GM12878 (cell line): ENCODE measurements around the gene CYP46A1. TPM values are rescaled to one million over a fixed set of nuclear protein-coding genes. Genes with fewer than 3 reads are reported as not detected.

ENCODE experiments used
- ATAC-seq: fragments of 200-7000 bp; cut with Tn5 transposase; 3 replicates; pipeline ENCODE4 v1.9.1; 2020; ENCODE audit warnings: mild to moderate bottlenecking, moderate library complexity
- BruUV-seq: library from RNA; stranded (reverse); fragments of 400-500 nt; replicated peaks from 2 replicates; lab custom pipeline; 2021; lab: Mats Ljungman, UMichigan
- CTCF ChIA-PET: fragments of 300-600 bp; sonication (Branson Sonifier 250); formaldehyde crosslinking; extraction: SDS; loops from one replicate; lab custom pipeline; 2021; ENCODE audit warnings: inconsistent platforms; lab: Yijun Ruan, JAX
- POLR2A ChIA-PET: fragments of 350-600 bp; formaldehyde crosslinking; extraction: SDS; loops from one replicate; lab custom pipeline; 2021; ENCODE audit warnings: inconsistent platforms; lab: Charles Lee
- RAD21 ChIA-PET: fragments of 300-600 bp; sonication (Branson Sonifier 250); formaldehyde crosslinking; loops from one replicate; lab custom pipeline; 2023; ENCODE audit warnings: antibody characterized with exemption; ENCODE audit not compliant: unreplicated experiment; lab: Charles Lee
- SMC1A ChIA-PET: fragments of 300-600 bp; sonication (Branson Sonifier 250); formaldehyde crosslinking; loops from one replicate; lab custom pipeline; 2023; ENCODE audit not compliant: unreplicated experiment, uncharacterized antibody; lab: Charles Lee
- DNase-seq: peaks from one replicate; pipeline ENCODE4 v3.0.0-alpha.2; 2011; ENCODE audit warnings: low read depth, low spot score
- FAIRE-seq: peaks from 3 replicates; lab custom pipeline; 2011; peaks lifted over from hg19 to GRCh38; lab: Jason Lieb, UNC
- H2AFZ ChIP-seq: 2 replicates; pipeline ENCODE4 v1.6.0; 2011; ENCODE audit warnings: low read depth, low read length, control low read depth; ENCODE audit not compliant: control insufficient read depth
- H3K27ac ChIP-seq: 2 replicates; pipeline ENCODE4 v1.5.1; 2011; ENCODE audit warnings: control low read depth; ENCODE audit not compliant: control insufficient read depth, insufficient read depth
- H3K27me3 ChIP-seq, 2 experiments: replicated peaks in 1 of 2; 2 replicates each; pipeline versions ENCODE4 v1.6.0 to v1.6.1; 2011; ENCODE audit warnings: low read length in 1 of 2; ENCODE audit not compliant: control insufficient read depth in 2 of 2, insufficient read depth in 2 of 2
- H3K36me3 ChIP-seq, 2 experiments: 2 replicates each; pipeline ENCODE4 v1.5.1; 2011; ENCODE audit warnings: low read length in 1 of 2; ENCODE audit not compliant: control insufficient read depth in 2 of 2, insufficient read depth in 2 of 2
- H3K4me1 ChIP-seq: 2 replicates; pipeline ENCODE4 v1.6.1; 2011; ENCODE audit warnings: mild to moderate bottlenecking, low read length, moderate library complexity, mixed read lengths; ENCODE audit not compliant: control insufficient read depth, insufficient read depth
- H3K4me2 ChIP-seq: 2 replicates; pipeline ENCODE4 v1.6.0; 2011; ENCODE audit warnings: control low read depth; ENCODE audit not compliant: control insufficient read depth, insufficient read depth
- H3K4me3 ChIP-seq: fragments of 200-600 bp; sonication (generic); 2 replicates; pipeline ENCODE4 v1.5.1; 2016
- H3K79me2 ChIP-seq: 2 replicates; pipeline ENCODE4 v1.6.0; 2011; ENCODE audit warnings: low read length; ENCODE audit not compliant: control insufficient read depth, insufficient read depth
- H3K9ac ChIP-seq: 2 replicates; pipeline ENCODE4 v1.8.0; 2011; ENCODE audit warnings: low read length, control low read depth, mixed read lengths; ENCODE audit not compliant: control insufficient read depth, insufficient read depth
- H3K9me3 ChIP-seq: replicated peaks from 3 replicates; pipeline ENCODE4 v1.5.1; 2011; ENCODE audit warnings: mild to moderate bottlenecking, low read length; ENCODE audit not compliant: control insufficient read depth, insufficient read depth
- H4K20me1 ChIP-seq: 2 replicates; pipeline ENCODE4 v1.6.0; 2011; ENCODE audit not compliant: control insufficient read depth, insufficient read depth
- PRDM15 ChIP-seq: fragments of 450-650 bp; formaldehyde crosslinking; IDR thresholded peaks from 2 replicates; pipeline ENCODE4 v1.4.0; 2020; ENCODE audit warnings: mild to moderate bottlenecking, moderate library complexity
- SP1 ChIP-seq: IDR thresholded peaks from one replicate; pipeline ENCODE4 v1.6.1; 2011; ENCODE audit warnings: low read depth, low read length
- ZNF207 ChIP-seq: fragments of 450-650 bp; IDR thresholded peaks from 2 replicates; pipeline ENCODE4 v1.6.1; 2014; ENCODE audit warnings: antibody characterized with exemption, mild to moderate bottlenecking, borderline replicate concordance
- WGBS: methylation state at CpG from one replicate; pipeline ENCODE4 v1.1.6; 2016; ENCODE audit warnings: low lambda C conversion rate; ENCODE audit not compliant: insufficient replicate concordance, insufficient coverage; ENCODE audit errors: missing lambda C conversion rate; 5-methylcytosine and 5-hydroxymethylcytosine counted together
- in situ Hi-C: fragments of 300-500 bp; cut with MboI; formaldehyde crosslinking; loops from 9 replicates; pipeline ENCODE4 v1.14.3; 2018; ENCODE audit warnings: mixed read lengths
- intact Hi-C: fragments of 100-400 bp; cut with micrococcal nuclease; formaldehyde crosslinking; loops from one replicate; pipeline ENCODE4 v1.14.2; 2022; ENCODE audit not compliant: unreplicated experiment
- polyA plus RNA-seq, 11 experiments: library from polyadenylated mRNA; depleted of rRNA in 4 of 11; unstranded in 6 of 11; stranded (reverse) in 5 of 11; fragments of >200 nt; fragmentation: Nextera tagmentation in 4 of 11; fragmentation: Illumina TruSeq in 1 of 11; extraction: Ambion mirVana in 4 of 11; extraction: Trizol in 1 of 11; gene quantifications; 1 replicate in 1 of 11; 2 replicates in 10 of 11; pipeline versions ENCODE4 v1.2.1 to v1.2.3, GENCODE V29; 2011 to 2016; ENCODE audit warnings: inconsistent platforms in 2 of 11, missing spikeins in 2 of 11, low read depth in 1 of 11
- total RNA-seq, 4 experiments: library from RNA; depleted of rRNA in 3 of 4; stranded (reverse); fragments of >200 nt in 3 of 4; fragmentation: Illumina TruSeq in 1 of 4; extraction: Trizol in 1 of 4; gene quantifications; 2 replicates each; pipeline versions ENCODE4 v1.2.1 to v1.2.3, GENCODE V29; 2013 to 2021

The CYP46A1 gene
- total and polyA plus RNA-seq, 10 of the 15 experiments (the other 5 are each of a cell fraction or from before 2014, with no cell fraction given) = 0.04 to 0.11 TPM; not detected in 8

- no peak overlapping the region for H3K27ac ChIP-seq
- no peak overlapping the region for H3K4me3 ChIP-seq
- DNase-seq (no peak), ATAC-seq (no peak), FAIRE-seq (no peak)
- 57% methylated on average over 2 of the region's 2 CpGs for WGBS
- H3K4me2 ChIP-seq = no peak overlapping the region
- H3K4me1 ChIP-seq = peaks cover 4% of the 10 kb centered on the region
- in situ Hi-C loops (no loop called here), intact Hi-C loops (no loop called here)
- no peak overlapping the region for H3K9ac ChIP-seq
- H4K20me1 ChIP-seq = no peaks in the 10 kb centered on the region
- ChIA-PET RAD21 (interaction anchor here (0.7 kb wide), 1 partner anchor 203 kb away, joined by 3 read pairs; no protein-coding TSS in a partner anchor), POLR2A (interaction anchor here (0.5 kb wide), 1 partner anchor 167 kb away, joined by 3 read pairs; no protein-coding TSS in a partner anchor), SMC1A (interaction anchor here (1.0 kb wide), 1 partner anchor 208 kb away, joined by 3 read pairs; no protein-coding TSS in a partner anchor), CTCF (interaction anchor here (0.7 to 1.7 kb wide), 4 partner anchors 9 to 221 kb away, joined by 3 to 5 read pairs (median 4); no protein-coding TSS in a partner anchor)
- no peaks in the 10 kb centered on the region for H3K79me2 ChIP-seq
- TF ChIP-seq PRDM15 (no peak), SP1 (no peak), ZNF207 (no peak)
- peaks cover 2% of the 10 kb centered on the region; the same call in 1 of the 3 replicates for H3K9me3 ChIP-seq
- H3K27me3 ChIP-seq = no peaks in the 10 kb centered on the region
- H2AFZ ChIP-seq = no peak overlapping the region
- no TSS peak for BruUV-seq
- H3K36me3 ChIP-seq = no peaks in the 10 kb centered on the region
Observed at GRCh38 chr14:99679111-99679510, 5.0 kb upstream of the CYP46A1 start.
